ENCODE measurements around the gene LRIT1. TPM values are rescaled to one million over a fixed set of nuclear protein-coding genes. Genes with fewer than 3 reads are reported as not detected.
"Not testable (repeated sequence)": the region's sequence is repeated elsewhere in the genome, so short reads cannot be mapped to it uniquely, and the experiment has no call there.

The LRIT1 gene
- total RNA-seq (not detected), polyA plus RNA-seq (not detected)

DNA sequence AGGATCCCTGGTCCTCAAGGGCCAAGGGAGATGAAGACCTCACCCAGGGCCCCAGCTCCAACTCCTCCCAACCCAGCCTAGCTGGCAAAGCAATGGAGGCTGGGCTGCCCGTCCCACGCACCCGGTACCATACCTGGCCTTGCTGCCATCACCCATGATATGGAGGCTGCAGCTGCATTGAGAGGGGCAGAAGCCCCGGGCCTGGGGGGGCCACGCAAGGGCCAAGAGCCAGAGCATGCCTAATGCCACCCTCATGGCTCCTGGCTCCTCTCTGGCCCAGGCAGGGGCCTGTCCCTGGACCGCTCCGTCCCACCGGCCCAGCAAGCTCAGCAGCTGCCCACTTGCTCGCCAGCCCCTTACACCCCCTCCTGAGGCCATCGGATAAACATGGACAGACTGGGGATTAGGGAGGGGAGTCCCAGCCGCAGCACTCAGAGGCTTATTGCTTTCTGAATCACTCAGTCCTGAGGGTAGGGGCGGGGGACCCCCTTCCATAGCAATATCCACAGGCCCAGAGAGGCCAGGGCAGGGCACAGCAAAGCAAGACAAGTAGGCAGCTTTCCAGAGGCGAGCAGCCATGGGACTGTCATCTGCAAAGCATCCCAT lies at the start of gene LRIT1:
TSS of gene LRIT1 (minus strand) at position 362 of the 606 bp plus-strand sequence. CDS start at position 255, 107 bp downstream.
- Mint-ChIP-seq H3K4me3 (no peak within 1 kb of the TSS), H3K4me1 (no peaks in the 10 kb centered on the region), H3K9me3 (no peaks in the 10 kb centered on the region), H3K27ac (peak within 1 kb of the TSS in 1 of 3 donors; percentile 7), H3K36me3 (no peaks in the 10 kb centered on the region), H3K27me3 (peaks cover 12% of the 10 kb centered on the region)
- Histone ChIP-seq H3K4me3 (ENCODE audit: low read depth, low read length) (no peak within 1 kb of the TSS), H3K9me3 (ENCODE audit: control insufficient read depth in 2 of 2, low read length in 2 of 2) (no peaks in the 10 kb centered on the region), H3K27me3 (ENCODE audit: control insufficient read depth, insufficient read depth, low read length) (no peaks in the 10 kb centered on the region), H3K27ac (ENCODE audit: insufficient read depth, low read length, poor library complexity, severe bottlenecking) (no peak within 1 kb of the TSS), H3K36me3 (ENCODE audit: control insufficient read depth, insufficient read depth, low read length) (no peaks in the 10 kb centered on the region), H3K4me1 (ENCODE audit: control insufficient read depth, insufficient read depth, low read length, poor library complexity, severe bottlenecking) (no peaks in the 10 kb centered on the region)
- DNase-seq: no peak
- ATAC-seq (ENCODE audit: low read depth in 2 of 2): no peak

- no peak for ATAC-seq (ENCODE audit: low read depth in 2 of 2)
- Histone ChIP-seq H3K27me3 (ENCODE audit: control insufficient read depth, insufficient read depth, low read length) (no peaks in the 10 kb centered on the region), H3K36me3 (ENCODE audit: control insufficient read depth, insufficient read depth, low read length) (no peaks in the 10 kb centered on the region), H3K9me3 (ENCODE audit: control insufficient read depth in 2 of 2, low read length in 2 of 2) (no peaks in the 10 kb centered on the region), H3K4me1 (ENCODE audit: control insufficient read depth, insufficient read depth, low read length, poor library complexity, severe bottlenecking) (no peaks in the 10 kb centered on the region), H3K27ac (ENCODE audit: insufficient read depth, low read length, poor library complexity, severe bottlenecking) (no peak overlapping the region), H3K4me3 (ENCODE audit: low read depth, low read length) (no peak overlapping the region)
- Mint-ChIP-seq H3K9me3 (no peaks in the 10 kb centered on the region), H3K27ac (no peak overlapping the region), H3K4me3 (no peak overlapping the region), H3K36me3 (no peaks in the 10 kb centered on the region), H3K4me1 (peaks cover 0 to 2% (median 0%) of the 10 kb centered on the region in 4 donors), H3K27me3 (peaks cover 14% of the 10 kb centered on the region)
- DNase-seq: no peak
These were observed 48.9 kb upstream of the LRIT1 start for GRCh38 chr10:84290235-84290634.

- ATAC-seq (ENCODE audit: low read depth in 2 of 2): no peak
- Mint-ChIP-seq H3K27ac (no peak overlapping the region), H3K27me3 (peaks cover 14% of the 10 kb centered on the region), H3K36me3 (no peaks in the 10 kb centered on the region), H3K4me3 (no peak overlapping the region), H3K9me3 (no peaks in the 10 kb centered on the region), H3K4me1 (peaks cover 0 to 2% (median 0%) of the 10 kb centered on the region in 4 donors)
- no peak for DNase-seq
- Histone ChIP-seq H3K36me3 (ENCODE audit: control insufficient read depth, insufficient read depth, low read length) (no peaks in the 10 kb centered on the region), H3K4me1 (ENCODE audit: control insufficient read depth, insufficient read depth, low read length, poor library complexity, severe bottlenecking) (no peaks in the 10 kb centered on the region), H3K27ac (ENCODE audit: insufficient read depth, low read length, poor library complexity, severe bottlenecking) (no peak overlapping the region), H3K4me3 (ENCODE audit: low read depth, low read length) (no peak overlapping the region), H3K9me3 (ENCODE audit: control insufficient read depth in 2 of 2, low read length in 2 of 2) (no peaks in the 10 kb centered on the region), H3K27me3 (ENCODE audit: control insufficient read depth, insufficient read depth, low read length) (no peaks in the 10 kb centered on the region)
These were observed 48.3 kb upstream of the LRIT1 start for GRCh38 chr10:84289521-84290200.

- no peak overlapping the region for H3K27ac ChIP-seq (ENCODE audit: insufficient read depth, low read length, poor library complexity, severe bottlenecking)
- H3K4me1 ChIP-seq (ENCODE audit: control insufficient read depth, insufficient read depth, low read length, poor library complexity, severe bottlenecking): no peaks in the 10 kb centered on the region
- no peaks in the 10 kb centered on the region for H3K9me3 Mint-ChIP-seq
- peaks cover 14% of the 10 kb centered on the region for H3K27me3 Mint-ChIP-seq
- H3K4me1 Mint-ChIP-seq: no peaks in the 10 kb centered on the region
- no peaks in the 10 kb centered on the region for H3K36me3 ChIP-seq (ENCODE audit: control insufficient read depth, insufficient read depth, low read length)
- H3K27me3 ChIP-seq (ENCODE audit: control insufficient read depth, insufficient read depth, low read length): no peaks in the 10 kb centered on the region
- no peak for DNase-seq
- no peaks in the 10 kb centered on the region for H3K9me3 ChIP-seq (ENCODE audit: control insufficient read depth in 2 of 2, low read length in 2 of 2)
- H3K27ac Mint-ChIP-seq: no peak overlapping the region
- ATAC-seq (ENCODE audit: low read depth in 2 of 2): no peak
- no peak overlapping the region for H3K4me3 ChIP-seq (ENCODE audit: low read depth, low read length)
- H3K36me3 Mint-ChIP-seq: no peaks in the 10 kb centered on the region
- no peak overlapping the region for H3K4me3 Mint-ChIP-seq
These were observed 46.8 kb upstream of the LRIT1 start for GRCh38 chr10:84288151-84288550.

DNA sequence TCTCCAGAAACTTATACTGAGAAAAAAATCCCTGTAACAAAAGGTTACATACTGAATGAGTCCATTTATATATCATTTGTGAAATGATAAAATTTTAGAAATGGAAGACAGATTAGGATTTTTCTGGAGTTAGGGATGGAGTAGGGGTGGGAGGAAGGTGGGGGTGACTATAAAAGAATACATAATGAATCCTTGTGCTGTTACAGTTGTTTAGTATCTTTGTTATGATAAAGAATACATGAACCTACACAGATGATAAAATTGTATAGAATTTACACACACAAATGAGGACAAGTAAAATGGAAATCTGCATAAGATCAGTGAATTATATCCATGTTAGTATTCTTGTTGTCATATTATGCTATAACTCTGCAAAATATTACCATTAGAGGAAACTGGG lies 45.3 kb upstream of the LRIT1 start:
- no peak for ATAC-seq (ENCODE audit: low read depth in 2 of 2)
- Histone ChIP-seq H3K36me3 (ENCODE audit: control insufficient read depth, insufficient read depth, low read length) (no peaks in the 10 kb centered on the region), H3K4me3 (ENCODE audit: low read depth, low read length) (no peak overlapping the region), H3K27ac (ENCODE audit: insufficient read depth, low read length, poor library complexity, severe bottlenecking) (no peak overlapping the region), H3K27me3 (ENCODE audit: control insufficient read depth, insufficient read depth, low read length) (no peaks in the 10 kb centered on the region), H3K9me3 (ENCODE audit: control insufficient read depth in 2 of 2, low read length in 2 of 2) (no peaks in the 10 kb centered on the region), H3K4me1 (ENCODE audit: control insufficient read depth, insufficient read depth, low read length, poor library complexity, severe bottlenecking) (no peaks in the 10 kb centered on the region)
- Mint-ChIP-seq H3K9me3 (no peaks in the 10 kb centered on the region), H3K27ac (no peak overlapping the region), H3K4me3 (no peak overlapping the region), H3K27me3 (peaks cover 14% of the 10 kb centered on the region), H3K36me3 (no peaks in the 10 kb centered on the region), H3K4me1 (no peaks in the 10 kb centered on the region)
- no peak for DNase-seq

DNA sequence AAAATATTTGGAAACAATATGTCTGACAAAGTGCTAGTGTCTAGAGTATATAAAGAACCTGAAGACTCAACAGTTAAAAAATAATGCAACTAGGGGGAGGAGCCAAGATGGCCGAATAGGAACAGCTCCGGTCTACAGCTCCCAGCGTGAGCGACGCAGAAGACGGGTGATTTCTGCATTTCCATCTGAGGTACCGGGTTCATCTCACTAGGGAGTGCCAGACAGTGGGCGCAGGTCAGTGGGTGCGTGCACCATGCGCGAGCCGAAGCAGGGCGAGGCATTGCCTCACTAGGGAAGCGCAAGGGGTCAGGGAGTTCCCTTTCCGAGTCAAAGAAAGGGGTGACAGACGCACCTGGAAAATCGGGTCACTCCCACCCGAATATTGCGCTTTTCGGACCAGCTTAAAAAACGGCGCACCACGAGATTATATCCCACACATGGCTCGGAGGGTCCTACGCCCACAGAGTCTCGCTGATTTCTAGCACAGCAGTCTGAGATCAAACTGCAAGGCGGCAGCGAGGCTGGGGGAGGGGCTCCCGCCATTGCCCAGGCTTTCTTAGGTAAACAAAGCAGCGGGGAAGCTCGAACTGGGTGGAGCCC lies 38.6 kb upstream of the LRIT1 start:
- H3K9me3 Mint-ChIP-seq; H3K27ac Mint-ChIP-seq; H3K4me3 Mint-ChIP-seq; H3K27me3 ChIP-seq (ENCODE audit: control insufficient read depth, insufficient read depth, low read length); H3K27ac ChIP-seq (ENCODE audit: insufficient read depth, low read length, poor library complexity, severe bottlenecking); H3K36me3 ChIP-seq (ENCODE audit: control insufficient read depth, insufficient read depth, low read length); H3K4me3 ChIP-seq (ENCODE audit: low read depth, low read length); H3K4me1 ChIP-seq (ENCODE audit: control insufficient read depth, insufficient read depth, low read length, poor library complexity, severe bottlenecking); ATAC-seq (ENCODE audit: low read depth in 2 of 2); H3K36me3 Mint-ChIP-seq; DNase-seq; H3K9me3 ChIP-seq (ENCODE audit: control insufficient read depth in 2 of 2, low read length in 2 of 2); H3K4me1 Mint-ChIP-seq: not testable (repeated sequence)
- H3K27me3 Mint-ChIP-seq: peaks cover 44% of the 10 kb centered on the region

GRCh38 chr10:84270708-84271107 lies 29.4 kb upstream of the LRIT1 start:
- Mint-ChIP-seq H3K36me3 (no peaks in the 10 kb centered on the region), H3K9me3 (no peaks in the 10 kb centered on the region), H3K27ac (peak overlapping the region in 2 of 3 donors; percentile 48 to 61), H3K4me1 (peaks cover 5 to 10% (median 6%) of the 10 kb centered on the region in 4 donors), H3K4me3 (no peak overlapping the region), H3K27me3 (peaks cover 8% of the 10 kb centered on the region)
- peak in 1 of 3 donors; percentile 20 for DNase-seq
- peaks cover 4% of the 10 kb centered on the region for H3K4me1 ChIP-seq (ENCODE audit: control insufficient read depth, insufficient read depth, low read length, poor library complexity, severe bottlenecking)
- no peak overlapping the region for H3K27ac ChIP-seq (ENCODE audit: insufficient read depth, low read length, poor library complexity, severe bottlenecking)
- ATAC-seq (ENCODE audit: low read depth in 2 of 2): no peak
- peaks cover 6% of the 10 kb centered on the region for H3K27me3 ChIP-seq (ENCODE audit: control insufficient read depth, insufficient read depth, low read length)
- no peaks in the 10 kb centered on the region for H3K36me3 ChIP-seq (ENCODE audit: control insufficient read depth, insufficient read depth, low read length)
- H3K4me3 ChIP-seq (ENCODE audit: low read depth, low read length): no peak overlapping the region
- H3K9me3 ChIP-seq (ENCODE audit: control insufficient read depth in 2 of 2, low read length in 2 of 2): no peaks in the 10 kb centered on the region
